NOMO-1 treated with DMSO at 0.1 percent for 48 hours (cell line): ENCODE data around the gene SMG5.
"Not testable (repeated sequence)": the region's sequence is repeated elsewhere in the genome, so short reads cannot be mapped to it uniquely, and the experiment has no call there.

ENCODE experiments used
- DNase-seq: peaks from one replicate; lab custom pipeline; 2025; ENCODE audit not compliant: unreplicated experiment; lab: John Stamatoyannopoulos, UW

The SMG5 gene

GRCh38 chr1:156282479-156283222, at the start of gene SMG5:
SMG5 (minus strand) TSS chr1:156282825; CDS start chr1:156282680, 145 bp downstream.
- DNase-seq, result peak; percentile 96

DNA sequence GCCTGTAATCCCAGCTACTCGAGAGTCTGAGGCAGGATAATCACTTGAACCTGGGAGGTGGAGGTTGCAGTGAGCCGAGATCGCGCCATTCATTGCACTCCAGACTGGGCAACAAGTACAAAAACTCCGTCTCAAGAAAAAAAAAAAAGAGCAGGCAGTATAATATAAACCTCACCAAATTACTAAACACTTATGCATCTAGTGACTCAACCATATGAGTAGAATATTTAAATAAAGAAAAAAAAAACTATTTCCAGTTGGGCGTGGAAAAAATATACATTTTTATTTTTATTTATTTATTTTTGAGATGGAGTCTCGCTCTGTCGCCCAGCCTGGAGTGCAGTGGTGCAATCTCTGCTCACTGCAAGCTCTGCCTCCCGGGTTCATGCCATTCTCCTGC, 40.6 kb upstream of the SMG5 start:
- not testable (repeated sequence) for DNase-seq

GRCh38 chr1:156320560-156320959, 37.9 kb upstream of the SMG5 start:
- no peak for DNase-seq

DNA sequence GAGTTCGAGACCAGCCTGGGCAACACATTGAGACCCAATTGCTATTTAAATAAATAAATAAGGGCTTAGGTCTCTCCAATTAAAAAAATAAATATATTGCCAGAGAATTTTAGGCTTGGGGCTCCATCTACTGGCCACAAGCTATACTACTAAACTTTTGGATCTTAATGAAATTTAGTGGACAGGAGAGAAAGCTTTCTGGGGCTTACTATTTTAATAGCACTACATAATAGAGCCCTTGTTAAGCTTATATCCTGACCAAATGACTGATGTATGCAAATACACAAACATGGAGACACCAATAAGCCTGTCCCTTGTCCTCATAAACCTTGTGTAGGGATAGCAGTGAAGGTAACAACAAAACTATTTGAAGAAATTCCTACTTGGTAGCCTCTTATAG, 37.0 kb upstream of the SMG5 start:
- DNase-seq, result no peak

GRCh38 chr1:156316909-156317308, 34.3 kb upstream of the SMG5 start:
- no peak for DNase-seq

GRCh38 chr1:156310962-156311361, 28.3 kb upstream of the SMG5 start:
- DNase-seq, result no peak

DNA sequence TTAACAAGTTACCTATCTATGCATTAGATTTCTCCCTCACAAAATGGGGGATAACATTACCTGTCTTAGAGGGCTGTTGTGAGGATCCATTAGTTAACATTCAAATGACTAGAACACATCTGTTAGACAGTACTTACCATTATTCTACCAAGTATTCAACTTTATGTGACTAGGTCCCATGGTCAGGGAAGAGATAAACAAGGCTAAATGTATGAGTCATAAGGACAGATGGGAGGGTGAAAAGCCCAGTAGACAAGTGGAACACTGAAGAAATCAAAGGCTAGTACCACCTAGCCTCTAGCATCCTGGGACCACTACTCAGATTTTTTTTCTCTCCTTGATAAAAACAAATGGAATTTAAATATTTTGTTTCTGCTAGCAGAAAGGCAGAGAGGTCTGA, 25.5 kb upstream of the SMG5 start:
- no peak for DNase-seq

- no peak for DNase-seq
Measured at GRCh38 chr1:156305215-156305614, 22.6 kb upstream of the SMG5 start.

DNA sequence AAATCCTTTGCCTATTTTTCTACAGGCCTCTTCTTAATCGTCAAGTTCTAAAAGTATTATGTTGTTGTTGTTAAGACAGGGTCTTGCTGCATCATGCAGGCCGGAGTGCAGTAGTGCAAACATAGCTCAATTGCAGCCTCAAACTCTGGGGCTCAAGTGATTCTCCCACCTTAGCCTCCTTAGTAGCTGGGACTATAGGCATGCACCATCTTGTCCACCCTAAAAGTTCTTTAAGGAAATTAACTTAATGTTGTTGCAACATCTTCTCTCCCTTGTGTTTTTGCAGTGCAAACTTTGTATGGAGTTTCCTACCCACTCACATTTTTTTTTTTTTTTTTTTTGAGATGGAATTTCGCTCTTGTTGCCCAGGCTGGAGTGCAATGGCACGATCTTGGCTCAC, 20.6 kb upstream of the SMG5 start:
- DNase-seq, result no peak

- no peak for DNase-seq
Measured at GRCh38 chr1:156298852-156299357, 16.3 kb upstream of the SMG5 start, which contains the start of gene VHLL. VHLL (minus strand) TSS chr1:156299307; CDS start chr1:156299189, 118 bp downstream.

GRCh38 chr1:156295391-156295947, 12.8 kb upstream of the SMG5 start, which contains the start of gene GLMP:
GLMP (minus strand) TSS chr1:156295679; CDS start chr1:156295645, 34 bp downstream.
- DNase-seq, result peak; percentile 67

DNA sequence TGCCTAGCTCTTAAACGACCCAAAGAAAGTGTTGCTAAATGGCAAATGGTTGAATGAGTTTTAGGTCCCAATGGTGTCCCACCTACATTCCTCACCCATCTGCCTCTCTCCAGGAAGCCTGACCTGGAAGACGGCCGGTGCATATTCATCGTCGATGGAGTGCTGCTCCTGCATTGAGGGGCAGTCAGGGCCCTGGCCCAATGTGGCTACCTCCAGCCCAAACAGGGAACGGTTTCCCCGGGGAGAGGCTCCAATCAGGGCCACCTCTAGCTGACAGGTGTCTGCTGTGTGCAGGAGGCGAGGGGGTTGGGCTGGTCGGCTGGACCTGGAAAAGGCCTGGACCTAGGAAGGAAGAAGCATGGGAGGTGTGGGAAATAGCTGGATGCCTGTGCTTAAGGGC, 11.3 kb upstream of the SMG5 start:
- DNase-seq, result no peak

DNA sequence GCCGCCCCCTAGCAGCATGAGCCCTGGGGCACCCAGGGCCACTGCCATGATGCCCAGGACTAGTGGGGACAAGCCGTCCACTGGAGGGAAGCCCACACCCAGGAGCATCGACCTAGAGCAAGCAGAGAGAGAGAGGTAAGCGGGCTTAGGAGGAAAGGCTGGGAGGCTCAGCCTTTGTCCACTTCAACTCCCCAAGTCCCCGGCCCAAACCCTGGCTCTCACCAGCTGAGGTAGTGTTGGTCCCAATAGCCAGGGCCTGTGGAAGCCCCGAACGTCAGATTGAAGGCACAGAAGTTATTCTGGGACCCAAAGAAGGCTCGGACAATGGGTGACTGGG, 10.4 kb upstream of the SMG5 start:
- no peak for DNase-seq

DNA sequence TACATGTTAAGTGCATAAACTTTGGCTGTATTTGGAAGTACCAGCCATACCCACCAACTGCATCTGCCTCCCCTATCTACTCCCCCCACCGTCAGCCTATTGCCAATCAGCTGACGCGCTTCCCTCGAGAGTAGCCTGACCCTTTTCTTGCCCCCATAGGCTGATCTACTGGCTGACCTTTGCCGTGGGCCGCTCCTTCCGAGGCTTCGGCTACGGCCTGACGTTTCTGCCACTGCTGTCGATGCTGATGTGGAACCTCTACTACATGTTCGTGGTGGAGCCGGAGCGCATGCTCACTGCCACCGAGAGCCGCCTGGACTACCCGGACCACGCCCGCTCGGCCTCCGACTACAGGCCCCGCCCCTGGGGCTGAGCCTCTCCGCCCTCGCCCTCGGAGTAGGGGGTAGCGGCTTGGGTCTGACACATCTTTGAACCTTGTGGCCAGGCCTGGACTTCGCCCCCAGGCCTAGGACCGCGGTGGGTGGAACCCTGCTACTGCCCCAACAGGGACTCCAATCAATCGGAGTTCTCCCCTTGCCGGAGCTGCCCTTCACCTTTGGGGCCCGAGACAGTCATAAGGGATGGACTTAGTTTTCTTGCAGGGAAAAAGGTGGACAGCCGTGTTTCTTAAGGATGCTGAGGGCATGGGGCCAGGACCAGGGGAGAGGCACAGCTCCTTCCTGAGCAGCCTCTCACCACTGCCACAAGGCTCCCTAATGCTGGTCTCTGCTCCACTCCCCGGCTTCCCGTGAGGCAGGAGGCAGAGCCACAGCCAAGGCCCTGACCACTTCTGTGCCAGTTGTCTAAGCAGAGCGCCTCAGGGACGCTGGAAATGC, 8.8 kb upstream of the SMG5 start:
- no peak for DNase-seq

DNA sequence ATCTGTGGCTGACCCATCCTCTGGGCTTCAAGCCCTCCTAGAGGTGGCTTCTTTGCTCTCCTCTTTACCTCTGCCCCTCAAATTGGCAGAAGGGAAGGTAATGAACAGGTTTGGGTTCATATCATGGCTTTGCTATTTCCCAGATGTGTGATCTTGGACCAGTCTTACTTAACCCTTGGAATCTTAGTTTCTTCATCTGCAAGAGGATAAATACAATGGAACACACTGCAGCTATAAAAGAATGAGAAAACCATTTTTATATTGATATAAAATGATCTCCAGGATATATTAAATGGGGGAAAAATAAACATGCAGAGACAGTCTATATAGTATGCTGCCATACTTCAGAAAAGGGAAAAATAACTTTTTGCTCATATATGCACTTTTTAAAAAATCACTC, 7.2 kb upstream of the SMG5 start:
- DNase-seq, result no peak

DNA sequence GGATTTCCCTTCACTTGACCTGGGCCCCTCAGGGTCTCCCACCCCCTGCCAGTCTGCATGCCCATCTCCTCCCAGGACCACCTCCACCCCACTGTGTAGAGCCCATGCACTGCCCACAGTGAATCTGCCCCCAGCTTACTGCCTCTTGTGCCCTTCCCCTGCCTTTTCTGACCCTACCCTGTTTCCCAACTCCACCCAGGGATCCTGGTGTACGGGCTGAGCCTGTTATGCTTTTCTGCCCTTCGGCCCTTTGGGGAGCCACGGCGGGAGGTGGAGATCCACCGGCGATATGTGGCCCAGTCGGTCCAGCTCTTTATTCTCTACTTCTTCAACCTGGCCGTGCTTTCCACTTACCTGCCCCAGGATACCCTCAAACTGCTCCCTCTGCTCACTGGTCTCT, 3.4 kb upstream of the SMG5 start:
- no peak for DNase-seq

GRCh38 chr1:156285437-156285836, 2.8 kb upstream of the SMG5 start:
- no peak for DNase-seq

GRCh38 chr1:156284757-156285156, 2.1 kb upstream of the SMG5 start:
- no peak for DNase-seq

DNA sequence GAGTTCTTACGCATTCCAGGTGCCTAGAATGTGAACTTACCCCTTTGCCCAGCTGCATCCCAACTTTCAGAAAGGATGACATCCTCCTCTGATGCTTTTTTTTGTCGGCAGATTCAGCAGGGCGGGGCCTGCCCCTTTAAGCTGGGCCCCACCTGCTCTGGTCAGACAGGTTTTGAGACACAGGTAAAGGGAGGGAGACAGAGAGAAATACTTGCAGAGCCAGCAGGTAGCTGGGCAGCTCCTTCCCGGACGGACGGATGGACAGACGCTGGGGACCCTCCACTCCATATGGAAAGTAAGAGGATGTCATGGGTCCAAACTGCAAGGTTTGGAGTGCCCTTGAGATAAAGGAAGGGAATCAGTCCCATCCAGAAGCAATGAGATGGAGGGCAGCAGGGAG, 1.5 kb upstream of the SMG5 start, which contains the start of gene TMEM79:
Gene TMEM79, plus strand, starts transcription at position 214 of the 400 bp plus-strand sequence. CDS start 902 bp downstream, outside the sequence.
- DNase-seq, result no peak

DNA sequence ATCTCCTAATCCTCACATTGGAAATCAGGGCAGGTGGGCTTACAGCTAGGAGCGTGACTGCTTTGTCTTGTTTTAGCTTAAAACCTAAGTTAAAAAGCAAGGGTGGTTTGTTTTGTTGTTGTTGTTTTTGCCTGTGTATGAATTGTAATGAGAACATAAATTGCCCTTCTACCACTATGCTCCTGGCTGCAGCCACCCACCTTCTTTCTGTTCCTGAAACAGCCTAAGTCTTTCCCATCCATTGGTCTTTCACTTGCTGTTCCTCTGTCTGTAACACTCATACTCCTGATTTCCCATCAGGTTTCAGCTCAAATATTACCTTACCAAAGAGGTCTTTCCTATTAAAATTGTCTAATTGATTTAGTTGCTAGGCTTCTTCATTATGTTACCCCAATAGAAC, 896 bp upstream of the SMG5 start:
- no peak for DNase-seq

- peak; percentile 4 for DNase-seq
Measured at GRCh38 chr1:156281693-156282478, 739 bp downstream of the SMG5 start.
